KMS-11 (cell line): Measurements from ENCODE around the gene MAST4.

ENCODE experiments used
- H2AFZ ChIP-seq: fragments of 200-600 bp; sonication (generic); 2 replicates; pipeline ENCODE4 v1.6.1; 2016; ENCODE audit warnings: antibody characterized with exemption, mixed run types, low read depth
- H3K27ac ChIP-seq: fragments of 200-600 bp; sonication (generic); 2 replicates; pipeline ENCODE4 v1.6.1; 2016; ENCODE audit warnings: mild to moderate bottlenecking, mixed run types
- H3K27me3 ChIP-seq: fragments of 200-600 bp; sonication (generic); 2 replicates; pipeline ENCODE4 v1.6.1; 2017; ENCODE audit warnings: mild to moderate bottlenecking, low read depth, mixed run types, moderate library complexity; ENCODE audit not compliant: insufficient read depth
- H3K36me3 ChIP-seq: fragments of 200-600 bp; sonication (generic); 2 replicates; pipeline ENCODE4 v1.6.1; 2017; ENCODE audit warnings: mild to moderate bottlenecking, mixed run types; ENCODE audit not compliant: insufficient read depth
- H3K4me1 ChIP-seq: fragments of 200-600 bp; sonication (generic); 2 replicates; pipeline ENCODE4 v1.6.1; 2016; ENCODE audit warnings: mild to moderate bottlenecking, low read depth, mixed run types; ENCODE audit not compliant: poor library complexity, severe bottlenecking
- H3K4me2 ChIP-seq: fragments of 200-600 bp; sonication (generic); 2 replicates; pipeline ENCODE4 v1.7.0; 2016; ENCODE audit warnings: mild to moderate bottlenecking, mixed run types
- H3K4me3 ChIP-seq: fragments of 200-600 bp; sonication (generic); IDR thresholded peaks from 2 replicates; pipeline ENCODE4 v1.6.1; 2017; ENCODE audit warnings: low read depth, low read length, mixed read lengths; ENCODE audit not compliant: insufficient read depth
- H3K79me2 ChIP-seq: fragments of 200-600 bp; sonication (generic); 2 replicates; pipeline ENCODE4 v1.6.1; 2016; ENCODE audit warnings: low read depth, mixed run types; ENCODE audit not compliant: insufficient read depth
- H3K9ac ChIP-seq: fragments of 200-600 bp; sonication (generic); 2 replicates; pipeline ENCODE4 v1.6.1; 2016; ENCODE audit warnings: mild to moderate bottlenecking, mixed run types
- H4K20me1 ChIP-seq: fragments of 200-600 bp; sonication (generic); 2 replicates; pipeline ENCODE4 v1.6.1; 2016; ENCODE audit warnings: mild to moderate bottlenecking, mixed run types; ENCODE audit not compliant: insufficient read depth
- CTCF ChIP-seq: fragments of 200-600 bp; sonication (generic); conservative IDR thresholded peaks from 2 replicates; pipeline ENCODE4 v1.6.1; 2017; ENCODE audit warnings: low read depth, mild to moderate bottlenecking, antibody characterized with exemption, low read length, moderate library complexity, mixed read lengths

Gene MAST4

GRCh38 chr5:66992547-66992946, 396.4 kb downstream of the MAST4 start:
- Histone ChIP-seq H2AFZ (no peak overlapping the region), H3K4me3 (no peak overlapping the region), H3K4me1 (peaks cover 22% of the 10 kb centered on the region), H3K9ac (no peak overlapping the region), H3K4me2 (no peak overlapping the region), H3K79me2 (no peaks in the 10 kb centered on the region), H3K36me3 (no peaks in the 10 kb centered on the region), H4K20me1 (no peaks in the 10 kb centered on the region), H3K27ac (no peak overlapping the region), H3K27me3 (no peaks in the 10 kb centered on the region)
- no peak for TF ChIP-seq CTCF

- Histone ChIP-seq H3K4me1 (peaks cover 18% of the 10 kb centered on the region), H3K27me3 (no peaks in the 10 kb centered on the region), H3K27ac (no peak overlapping the region), H3K79me2 (no peaks in the 10 kb centered on the region), H3K4me2 (no peak overlapping the region), H3K36me3 (no peaks in the 10 kb centered on the region), H2AFZ (no peak overlapping the region), H4K20me1 (no peaks in the 10 kb centered on the region), H3K9ac (no peak overlapping the region), H3K4me3 (no peak overlapping the region)
- TF ChIP-seq CTCF: no peak
These were observed 397.3 kb downstream of the MAST4 start for GRCh38 chr5:66993448-66993847.

- H3K4me3 ChIP-seq: no peak overlapping the region
- H2AFZ ChIP-seq: no peak overlapping the region
- no peaks in the 10 kb centered on the region for H3K79me2 ChIP-seq
- H3K4me2 ChIP-seq: no peak overlapping the region
- no peak overlapping the region for H3K9ac ChIP-seq
- H3K27ac ChIP-seq: no peak overlapping the region
- H4K20me1 ChIP-seq: no peaks in the 10 kb centered on the region
- peaks cover 14% of the 10 kb centered on the region for H3K4me1 ChIP-seq
- H3K36me3 ChIP-seq: no peaks in the 10 kb centered on the region
- TF ChIP-seq CTCF: no peak
- H3K27me3 ChIP-seq: no peaks in the 10 kb centered on the region
These were observed 397.7 kb downstream of the MAST4 start for GRCh38 chr5:66993882-66994281.

- peaks cover 5% of the 10 kb centered on the region for H3K4me1 ChIP-seq
- H3K27ac ChIP-seq: no peak overlapping the region
- H2AFZ ChIP-seq: no peak overlapping the region
- H3K36me3 ChIP-seq: no peaks in the 10 kb centered on the region
- H4K20me1 ChIP-seq: no peaks in the 10 kb centered on the region
- H3K9ac ChIP-seq: no peak overlapping the region
- no peak overlapping the region for H3K4me2 ChIP-seq
- no peak overlapping the region for H3K4me3 ChIP-seq
- no peaks in the 10 kb centered on the region for H3K27me3 ChIP-seq
- H3K79me2 ChIP-seq: no peaks in the 10 kb centered on the region
- no peak for TF ChIP-seq CTCF
These were observed 398.6 kb downstream of the MAST4 start for GRCh38 chr5:66994790-66995189.
